ENCODE measurements around the gene SLC9C2.
A peak's percentile ranks its signal among the peaks of the same experiment; 100 is the strongest.
"Not testable (repeated sequence)": the region's sequence is repeated elsewhere in the genome, so short reads cannot be mapped to it uniquely, and the experiment has no call there.

SLC9C2 gene

GRCh38 chr1:173473599-173474011, 129.3 kb downstream of the SLC9C2 start:
- H3K27ac ChIP-seq = peak overlapping the region in 4 of 21 experiments; percentile 33 to 39 (median 35)
- H3K4me3 ChIP-seq = no peak overlapping the region

GRCh38 chr1:173470608-173471007, 132.3 kb downstream of the SLC9C2 start:
- Histone ChIP-seq H3K4me3 (no peak overlapping the region), H3K27ac (no peak overlapping the region)

GRCh38 chr1:173469656-173470055, 133.2 kb downstream of the SLC9C2 start:
- H3K4me3 ChIP-seq = no peak overlapping the region
- no peak overlapping the region for H3K27ac ChIP-seq

GRCh38 chr1:173467426-173467825, 135.4 kb downstream of the SLC9C2 start:
- H3K27ac ChIP-seq = no peak overlapping the region
- H3K4me3 ChIP-seq = no peak overlapping the region

- not testable (repeated sequence) for H3K27ac ChIP-seq, H3K4me3 ChIP-seq
Observed at GRCh38 chr1:173464185-173464584, 138.7 kb downstream of the SLC9C2 start.

GRCh38 chr1:173462666-173463065, 140.2 kb downstream of the SLC9C2 start:
- H3K4me3 ChIP-seq, H3K27ac ChIP-seq: not testable (repeated sequence)

GRCh38 chr1:173459885-173460284, 143.0 kb downstream of the SLC9C2 start:
- H3K4me3 ChIP-seq = no peak overlapping the region
- no peak overlapping the region for H3K27ac ChIP-seq

- Histone ChIP-seq H3K4me3 (no peak overlapping the region), H3K27ac (no peak overlapping the region)
Observed at GRCh38 chr1:173454966-173455524, 147.8 kb downstream of the SLC9C2 start.

- Histone ChIP-seq H3K27ac (no peak overlapping the region), H3K4me3 (no peak overlapping the region)
Observed at GRCh38 chr1:173453982-173454381, 148.9 kb downstream of the SLC9C2 start.

GRCh38 chr1:173451981-173452380, 150.9 kb downstream of the SLC9C2 start:
- Histone ChIP-seq H3K4me3 (no peak overlapping the region), H3K27ac (no peak overlapping the region)
